ENCODE data around the gene RNF20.
"Not testable (repeated sequence)": the region's sequence is repeated elsewhere in the genome, so short reads cannot be mapped to it uniquely, and the experiment has no call there.

The RNF20 gene, protein sequence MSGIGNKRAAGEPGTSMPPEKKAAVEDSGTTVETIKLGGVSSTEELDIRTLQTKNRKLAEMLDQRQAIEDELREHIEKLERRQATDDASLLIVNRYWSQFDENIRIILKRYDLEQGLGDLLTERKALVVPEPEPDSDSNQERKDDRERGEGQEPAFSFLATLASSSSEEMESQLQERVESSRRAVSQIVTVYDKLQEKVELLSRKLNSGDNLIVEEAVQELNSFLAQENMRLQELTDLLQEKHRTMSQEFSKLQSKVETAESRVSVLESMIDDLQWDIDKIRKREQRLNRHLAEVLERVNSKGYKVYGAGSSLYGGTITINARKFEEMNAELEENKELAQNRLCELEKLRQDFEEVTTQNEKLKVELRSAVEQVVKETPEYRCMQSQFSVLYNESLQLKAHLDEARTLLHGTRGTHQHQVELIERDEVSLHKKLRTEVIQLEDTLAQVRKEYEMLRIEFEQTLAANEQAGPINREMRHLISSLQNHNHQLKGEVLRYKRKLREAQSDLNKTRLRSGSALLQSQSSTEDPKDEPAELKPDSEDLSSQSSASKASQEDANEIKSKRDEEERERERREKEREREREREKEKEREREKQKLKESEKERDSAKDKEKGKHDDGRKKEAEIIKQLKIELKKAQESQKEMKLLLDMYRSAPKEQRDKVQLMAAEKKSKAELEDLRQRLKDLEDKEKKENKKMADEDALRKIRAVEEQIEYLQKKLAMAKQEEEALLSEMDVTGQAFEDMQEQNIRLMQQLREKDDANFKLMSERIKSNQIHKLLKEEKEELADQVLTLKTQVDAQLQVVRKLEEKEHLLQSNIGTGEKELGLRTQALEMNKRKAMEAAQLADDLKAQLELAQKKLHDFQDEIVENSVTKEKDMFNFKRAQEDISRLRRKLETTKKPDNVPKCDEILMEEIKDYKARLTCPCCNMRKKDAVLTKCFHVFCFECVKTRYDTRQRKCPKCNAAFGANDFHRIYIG

DNA sequence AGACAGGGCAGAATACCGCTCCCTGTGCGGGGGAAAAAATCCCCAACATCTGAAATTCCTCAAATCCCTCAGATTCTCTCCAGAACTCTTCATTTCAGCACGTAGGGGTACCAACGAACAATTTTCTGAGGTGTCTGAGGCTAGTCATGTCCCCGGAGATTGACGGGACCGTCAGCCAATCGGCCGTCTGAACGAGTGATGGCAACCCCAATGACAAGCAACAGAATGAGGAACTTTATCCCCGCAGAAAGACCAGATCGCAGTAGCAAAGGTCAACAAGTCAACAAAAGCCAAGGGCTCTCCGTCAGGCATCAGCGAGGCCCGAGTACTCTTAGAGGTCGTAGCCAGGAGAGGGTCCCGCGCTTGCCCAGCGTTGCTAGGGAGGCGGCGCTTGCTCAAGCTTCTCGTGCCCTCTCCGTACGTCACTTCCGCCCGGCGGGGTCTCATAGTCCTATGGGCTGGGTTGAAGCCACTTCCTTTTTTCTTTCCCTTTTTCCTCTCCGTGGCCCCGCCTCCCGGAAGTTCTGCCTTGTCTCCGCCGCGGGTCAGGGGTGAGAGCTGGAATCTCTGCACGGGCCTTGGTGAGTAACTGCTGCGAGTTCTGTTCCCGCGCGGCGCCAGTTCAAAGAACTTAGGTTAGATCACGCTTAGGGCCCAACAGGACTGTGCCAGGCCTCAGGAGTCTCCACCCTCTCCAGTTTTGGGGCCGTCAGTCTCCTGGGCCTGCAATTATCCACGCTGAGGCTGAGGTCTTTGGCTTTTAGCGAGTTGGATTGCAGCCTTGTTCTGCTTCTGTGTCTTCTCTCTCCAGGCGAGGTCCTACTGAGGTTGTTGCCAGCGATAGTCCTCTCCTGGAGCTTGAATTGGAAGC, at the start of gene RNF20:
RNF20 (plus strand) TSS at position 520 of the 871 bp plus-strand sequence. CDS start 1,571 bp downstream, outside the sequence.
- peak; percentile 99 for DNase-seq

GRCh38 chr9:101484046-101484445, 49.6 kb upstream of the RNF20 start:
- no peak for DNase-seq

DNA sequence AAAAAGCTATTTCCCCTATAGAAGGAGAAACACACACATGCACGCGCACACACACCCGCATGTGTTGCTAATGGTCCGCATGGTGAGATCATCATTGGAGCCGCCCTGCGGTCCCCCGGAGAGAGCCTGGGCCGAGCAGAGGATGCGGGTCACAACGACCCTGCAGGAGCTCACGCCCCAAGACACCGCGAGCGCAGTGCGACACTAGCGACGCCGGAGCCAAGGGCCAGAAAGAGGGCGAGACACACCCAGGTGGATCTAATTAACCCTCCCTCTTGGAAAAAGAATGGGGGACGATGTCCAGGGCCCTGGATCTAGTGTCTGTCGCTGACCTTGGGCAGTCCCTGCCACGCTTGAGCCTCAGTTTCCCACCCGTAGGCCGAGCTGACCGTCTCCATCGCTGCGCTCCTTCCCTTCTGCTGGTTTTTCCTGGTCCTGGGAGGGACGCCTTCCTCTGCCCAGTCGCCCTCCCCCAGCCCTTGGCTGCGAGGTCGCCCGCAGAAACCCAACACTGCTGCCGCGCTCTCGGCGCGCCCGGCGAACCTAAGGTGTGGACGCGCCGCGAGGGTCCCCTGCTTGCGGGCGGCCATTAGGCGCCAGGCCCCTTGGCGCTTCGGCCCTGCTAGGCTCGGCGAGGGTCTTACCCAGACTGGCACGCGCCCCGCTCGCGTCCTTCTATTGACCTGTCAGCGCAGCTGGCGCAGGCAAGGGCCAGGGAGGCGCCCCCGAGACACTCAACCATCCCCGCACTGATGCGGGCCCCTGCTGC, 47.5 kb upstream of the RNF20 start:
- DNase-seq = peak; percentile 42

DNA sequence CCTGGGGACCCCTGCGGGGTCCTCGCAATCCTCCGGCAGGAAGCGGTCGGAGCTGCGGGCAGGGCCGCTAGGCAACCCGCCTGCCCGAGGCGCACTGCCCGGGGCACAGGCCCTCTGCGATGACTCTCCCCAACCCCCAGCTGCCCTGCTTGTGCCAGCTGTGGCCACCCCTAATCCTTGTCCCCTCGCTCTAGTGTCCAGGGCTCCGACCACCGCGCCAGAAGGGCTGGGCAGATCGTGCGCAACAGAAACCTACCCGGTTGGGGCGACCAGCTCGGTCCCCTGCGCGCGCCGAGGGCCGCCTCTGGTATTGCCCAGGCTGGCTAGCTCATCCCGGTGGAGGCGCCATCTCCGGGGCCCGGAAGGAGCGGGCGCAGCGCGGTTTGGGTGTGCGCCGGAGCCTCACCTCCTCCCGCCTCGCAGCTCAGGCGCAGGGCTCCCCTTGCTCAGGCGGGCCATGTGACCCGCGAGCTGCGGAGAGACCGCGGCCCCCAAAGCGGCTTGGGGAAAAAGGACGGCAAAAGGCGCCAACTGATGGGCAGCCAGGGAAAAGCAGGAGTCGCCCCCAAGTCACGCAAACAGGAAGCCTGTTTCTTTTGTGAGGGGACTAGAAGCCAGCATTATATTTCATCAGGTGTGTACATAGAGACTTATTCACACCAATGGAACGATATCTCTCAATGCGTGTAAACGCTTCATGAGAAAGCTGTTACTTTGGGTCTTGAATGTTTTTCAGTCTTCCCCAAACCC, 46.8 kb upstream of the RNF20 start:
- DNase-seq = peak; percentile 76

GRCh38 chr9:101487443-101487840, 46.2 kb upstream of the RNF20 start:
- DNase-seq = no peak

GRCh38 chr9:101495810-101496209, 37.8 kb upstream of the RNF20 start:
- DNase-seq = no peak

- no peak for DNase-seq
Measured at GRCh38 chr9:101498323-101498722, 35.3 kb upstream of the RNF20 start.

DNA sequence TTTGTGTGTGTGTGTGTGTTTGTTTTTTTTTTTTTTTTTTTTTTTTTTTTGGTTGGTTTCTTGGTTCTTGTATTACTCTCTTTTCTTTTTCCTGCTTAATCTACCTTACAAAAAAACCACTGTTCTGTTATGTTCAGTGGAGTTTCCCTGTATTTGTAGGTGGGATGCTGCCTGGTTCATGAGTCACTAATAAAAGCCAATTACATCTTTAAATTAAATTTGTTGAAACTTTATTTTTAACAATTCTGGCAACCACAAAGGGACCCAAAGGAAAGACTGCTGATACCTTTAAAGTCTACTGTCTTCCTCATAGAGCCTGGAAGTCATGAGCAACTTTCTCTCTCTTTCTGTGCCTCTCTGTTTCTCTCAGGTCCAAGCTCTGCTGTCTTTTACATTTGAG, 29.5 kb upstream of the RNF20 start:
- DNase-seq = no peak

GRCh38 chr9:101508211-101508610, 25.4 kb upstream of the RNF20 start:
- DNase-seq = no peak

DNA sequence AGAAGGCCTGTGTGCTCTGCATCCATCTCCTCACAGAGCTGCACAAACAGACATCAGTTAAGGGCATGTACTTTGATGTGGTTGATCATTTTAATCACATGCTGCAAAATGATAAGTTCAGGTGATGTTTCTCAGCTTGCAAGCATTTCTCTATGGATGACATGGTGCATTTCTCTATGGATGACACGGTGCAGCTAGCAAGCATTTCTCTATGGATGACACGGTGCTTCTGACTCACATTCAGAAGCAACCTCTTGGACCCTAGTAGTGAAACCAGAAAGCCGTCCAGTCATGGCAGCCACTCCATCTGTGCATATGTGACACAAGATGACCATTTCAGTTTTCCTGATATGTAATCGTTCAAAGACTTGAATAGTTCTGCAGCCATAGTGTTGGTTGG, 24.1 kb upstream of the RNF20 start:
- DNase-seq = no peak

DNA sequence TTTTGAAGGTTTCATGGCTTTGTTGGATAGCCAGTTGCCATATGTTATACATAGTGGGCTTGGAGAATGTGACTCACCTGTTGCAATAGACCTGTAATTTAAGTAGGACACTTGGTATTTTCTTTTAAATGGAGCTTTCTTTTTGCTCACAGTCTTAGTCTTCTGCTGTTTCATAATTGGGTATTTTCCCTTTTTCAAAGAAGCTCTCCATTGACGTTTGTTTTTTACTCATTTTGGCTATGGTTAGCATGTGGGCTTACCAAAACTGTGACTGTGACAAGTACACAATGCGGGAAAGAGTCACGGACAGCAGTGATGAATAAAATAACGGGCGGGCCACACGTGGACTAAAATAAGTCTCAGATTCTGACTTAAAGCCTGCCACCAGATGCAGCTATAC, 23.2 kb upstream of the RNF20 start:
- DNase-seq = no peak

- no peak for DNase-seq
Measured at GRCh38 chr9:101511009-101511408, 22.6 kb upstream of the RNF20 start.

- DNase-seq = no peak
Measured at GRCh38 chr9:101512116-101512515, 21.5 kb upstream of the RNF20 start.

DNA sequence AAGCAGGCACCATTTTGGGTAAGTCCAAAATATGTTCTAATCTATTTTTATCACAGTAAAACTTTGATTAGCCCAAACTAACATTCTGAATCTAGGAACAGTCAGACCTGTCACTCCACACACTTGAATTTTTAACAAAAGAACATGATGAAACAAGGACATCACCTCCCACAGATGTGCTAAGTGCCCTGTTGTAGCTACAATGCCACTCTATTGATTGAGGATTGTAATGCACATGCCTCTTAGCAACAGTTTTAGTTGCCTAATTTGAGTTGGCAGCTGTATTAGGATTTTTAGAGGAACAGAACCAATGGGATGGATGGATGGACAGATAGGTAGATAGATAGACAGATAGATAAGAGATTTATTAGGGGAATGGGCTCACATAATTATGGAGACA, 20.3 kb upstream of the RNF20 start:
- no peak for DNase-seq

- no peak for DNase-seq
Measured at GRCh38 chr9:101514071-101514470, 19.6 kb upstream of the RNF20 start.

GRCh38 chr9:101516655-101517054, 17.0 kb upstream of the RNF20 start:
- no peak for DNase-seq

DNA sequence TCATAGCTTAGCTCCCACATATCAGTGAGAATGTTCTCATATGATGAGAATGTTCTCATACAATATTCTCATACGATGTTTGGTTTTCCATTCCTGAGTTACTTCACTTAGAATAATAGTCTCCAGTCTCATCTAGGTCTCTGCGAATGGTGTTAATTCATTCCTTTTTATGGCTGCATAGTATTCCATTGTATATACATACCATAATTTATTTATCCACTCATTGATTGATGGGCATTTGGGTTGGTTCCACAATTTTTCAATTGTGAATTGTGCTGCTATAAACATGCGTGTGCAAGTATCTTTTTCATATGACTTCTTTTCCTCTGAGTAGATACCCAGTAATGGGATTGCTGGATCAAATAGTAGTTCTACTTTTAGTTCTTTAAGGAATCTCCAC, 15.2 kb upstream of the RNF20 start:
- DNase-seq = not testable (repeated sequence)

GRCh38 chr9:101524371-101524770, 9.3 kb upstream of the RNF20 start:
- no peak for DNase-seq

- no peak for DNase-seq
Measured at GRCh38 chr9:101527066-101527465, 6.6 kb upstream of the RNF20 start.

- no peak for DNase-seq
Measured at GRCh38 chr9:101528015-101528414, 5.6 kb upstream of the RNF20 start.

DNA sequence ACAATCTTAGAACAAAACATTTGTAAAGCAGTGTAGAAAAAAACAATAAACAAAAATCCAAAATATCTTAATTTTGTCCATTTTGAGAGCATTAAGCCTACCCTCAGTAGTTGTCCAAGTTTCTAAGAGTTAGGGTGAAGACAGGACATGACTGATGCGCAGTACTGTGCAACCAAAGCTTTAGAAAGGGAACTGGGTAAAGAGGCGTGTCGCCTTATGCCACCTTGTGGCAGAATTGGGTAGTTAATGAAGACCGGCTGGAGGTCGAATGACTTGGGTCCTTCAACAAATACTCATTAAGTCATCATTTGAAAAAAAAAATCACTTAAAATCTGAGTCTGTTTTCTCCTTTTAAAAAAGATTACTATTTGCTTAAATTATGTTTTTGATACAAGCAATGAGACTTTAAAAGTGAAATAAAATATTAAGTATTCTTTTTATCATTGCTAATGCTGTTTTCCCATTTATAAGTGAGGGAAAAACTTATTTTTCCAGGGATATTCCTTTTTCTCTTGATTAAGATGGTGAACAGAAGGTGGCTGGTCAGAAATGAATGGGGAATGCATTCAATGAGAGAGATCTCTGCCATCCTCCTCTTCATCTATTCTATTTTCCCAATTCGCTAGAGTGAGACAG, 3.5 kb upstream of the RNF20 start:
- DNase-seq = peak; percentile 16

Measured in NCI-H1417 treated with DMSO at 0.1 percent for 48 hours (cell line).